Measurements from ENCODE around the gene DDIAS.

DNA sequence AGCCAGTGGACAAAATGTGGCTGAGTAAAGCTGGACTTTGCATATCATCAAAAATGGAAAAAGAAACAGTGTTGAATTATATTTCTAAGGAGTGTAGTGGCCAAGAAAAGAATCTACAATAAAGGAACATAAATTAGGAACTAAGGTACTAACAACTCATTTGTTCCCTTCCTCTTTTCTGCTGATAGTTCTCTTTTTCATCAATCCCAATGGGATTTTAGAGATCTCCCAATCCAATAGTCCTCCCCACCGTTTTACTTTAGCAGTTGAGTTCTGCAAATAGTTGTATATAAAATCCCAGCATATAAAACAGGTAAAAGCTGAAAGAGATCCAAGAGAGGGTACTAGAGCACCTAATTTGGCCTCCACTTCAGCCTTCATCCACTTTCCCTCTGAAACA is 3.3 kb upstream of the DDIAS start:
- no peak for TF ChIP-seq EGR1 (IDR thresholded peaks at IDR 0.05; ENCODE audit: low read depth)
- TF ChIP-seq, protein P1, sequence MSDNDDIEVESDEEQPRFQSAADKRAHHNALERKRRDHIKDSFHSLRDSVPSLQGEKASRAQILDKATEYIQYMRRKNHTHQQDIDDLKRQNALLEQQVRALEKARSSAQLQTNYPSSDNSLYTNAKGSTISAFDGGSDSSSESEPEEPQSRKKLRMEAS (IDR thresholded peaks at IDR 0.05), result no peak
- TF ChIP-seq RAD21 (IDR thresholded peaks at IDR 0.05; ENCODE audit: low read depth), result no peak
- TF ChIP-seq, protein P2, sequence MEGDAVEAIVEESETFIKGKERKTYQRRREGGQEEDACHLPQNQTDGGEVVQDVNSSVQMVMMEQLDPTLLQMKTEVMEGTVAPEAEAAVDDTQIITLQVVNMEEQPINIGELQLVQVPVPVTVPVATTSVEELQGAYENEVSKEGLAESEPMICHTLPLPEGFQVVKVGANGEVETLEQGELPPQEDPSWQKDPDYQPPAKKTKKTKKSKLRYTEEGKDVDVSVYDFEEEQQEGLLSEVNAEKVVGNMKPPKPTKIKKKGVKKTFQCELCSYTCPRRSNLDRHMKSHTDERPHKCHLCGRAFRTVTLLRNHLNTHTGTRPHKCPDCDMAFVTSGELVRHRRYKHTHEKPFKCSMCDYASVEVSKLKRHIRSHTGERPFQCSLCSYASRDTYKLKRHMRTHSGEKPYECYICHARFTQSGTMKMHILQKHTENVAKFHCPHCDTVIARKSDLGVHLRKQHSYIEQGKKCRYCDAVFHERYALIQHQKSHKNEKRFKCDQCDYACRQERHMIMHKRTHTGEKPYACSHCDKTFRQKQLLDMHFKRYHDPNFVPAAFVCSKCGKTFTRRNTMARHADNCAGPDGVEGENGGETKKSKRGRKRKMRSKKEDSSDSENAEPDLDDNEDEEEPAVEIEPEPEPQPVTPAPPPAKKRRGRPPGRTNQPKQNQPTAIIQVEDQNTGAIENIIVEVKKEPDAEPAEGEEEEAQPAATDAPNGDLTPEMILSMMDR (IDR thresholded peaks at IDR 0.05 in 2 of 3, conservative IDR thresholded peaks at IDR 0.05 in 1 of 3; ENCODE audit: borderline replicate concordance in 1 of 3, insufficient read depth in 1 of 3, low read depth in 2 of 3, low read length in 2 of 3), result no peak
- TF ChIP-seq, protein P3, sequence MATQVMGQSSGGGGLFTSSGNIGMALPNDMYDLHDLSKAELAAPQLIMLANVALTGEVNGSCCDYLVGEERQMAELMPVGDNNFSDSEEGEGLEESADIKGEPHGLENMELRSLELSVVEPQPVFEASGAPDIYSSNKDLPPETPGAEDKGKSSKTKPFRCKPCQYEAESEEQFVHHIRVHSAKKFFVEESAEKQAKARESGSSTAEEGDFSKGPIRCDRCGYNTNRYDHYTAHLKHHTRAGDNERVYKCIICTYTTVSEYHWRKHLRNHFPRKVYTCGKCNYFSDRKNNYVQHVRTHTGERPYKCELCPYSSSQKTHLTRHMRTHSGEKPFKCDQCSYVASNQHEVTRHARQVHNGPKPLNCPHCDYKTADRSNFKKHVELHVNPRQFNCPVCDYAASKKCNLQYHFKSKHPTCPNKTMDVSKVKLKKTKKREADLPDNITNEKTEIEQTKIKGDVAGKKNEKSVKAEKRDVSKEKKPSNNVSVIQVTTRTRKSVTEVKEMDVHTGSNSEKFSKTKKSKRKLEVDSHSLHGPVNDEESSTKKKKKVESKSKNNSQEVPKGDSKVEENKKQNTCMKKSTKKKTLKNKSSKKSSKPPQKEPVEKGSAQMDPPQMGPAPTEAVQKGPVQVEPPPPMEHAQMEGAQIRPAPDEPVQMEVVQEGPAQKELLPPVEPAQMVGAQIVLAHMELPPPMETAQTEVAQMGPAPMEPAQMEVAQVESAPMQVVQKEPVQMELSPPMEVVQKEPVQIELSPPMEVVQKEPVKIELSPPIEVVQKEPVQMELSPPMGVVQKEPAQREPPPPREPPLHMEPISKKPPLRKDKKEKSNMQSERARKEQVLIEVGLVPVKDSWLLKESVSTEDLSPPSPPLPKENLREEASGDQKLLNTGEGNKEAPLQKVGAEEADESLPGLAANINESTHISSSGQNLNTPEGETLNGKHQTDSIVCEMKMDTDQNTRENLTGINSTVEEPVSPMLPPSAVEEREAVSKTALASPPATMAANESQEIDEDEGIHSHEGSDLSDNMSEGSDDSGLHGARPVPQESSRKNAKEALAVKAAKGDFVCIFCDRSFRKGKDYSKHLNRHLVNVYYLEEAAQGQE (IDR thresholded peaks at IDR 0.05; ENCODE audit: low read depth), result no peak
- TF ChIP-seq POLR2AphosphoS5 (IDR thresholded peaks at IDR 0.05; ENCODE audit: low read depth, low read length), result no peak
- no peak for TF ChIP-seq POLR2A (IDR thresholded peaks at IDR 0.05; ENCODE audit: borderline replicate concordance, extremely low read depth, insufficient read depth, insufficient read length)

Measured in HCT116 (cell line).